Heart left ventricle (tissue), 16 donors: Measurements from ENCODE around the gene LCA5L. TPM values are rescaled to one million over a fixed set of nuclear protein-coding genes. Genes with fewer than 3 reads are reported as not detected.

Experiments used
- ATAC-seq, 4 donors: fragments of 200-7000 bp; cut with Tn5 transposase; one replicate each; pipeline ENCODE4 v1.9.1; 2020 to 2022; ENCODE audit warnings: moderate library complexity in 4 of 4, mild to moderate bottlenecking in 3 of 4, moderate number of reproducible peaks in 1 of 4
- DNase-seq, 5 donors: peaks; one replicate each; pipeline ENCODE4 v3.0.0-alpha.2; 2020
- H3K27ac ChIP-seq, 12 donors: fragments of 200-600 bp; sonication (generic) in 4 of 12; one replicate each; pipeline versions ENCODE4 v1.5.0 to v1.8.0; 2016 to 2022; ENCODE audit warnings: mild to moderate bottlenecking in 2 of 12
- H3K27me3 ChIP-seq, 9 donors: fragments of 200-600 bp; sonication (generic) in 2 of 9; one replicate each; pipeline versions ENCODE4 v1.5.1 to v1.8.0; 2016 to 2022; ENCODE audit warnings: mild to moderate bottlenecking in 3 of 9
- H3K36me3 ChIP-seq, 9 donors: fragments of 200-600 bp; sonication (generic) in 2 of 9; one replicate each; pipeline versions ENCODE4 v1.5.0 to v1.8.0; 2018 to 2022; ENCODE audit warnings: mild to moderate bottlenecking in 2 of 9
- H3K4me1 ChIP-seq, 12 donors: fragments of 200-600 bp; sonication (generic) in 4 of 12; one replicate each; pipeline versions ENCODE4 v1.5.0 to v1.8.0; 2016 to 2022; ENCODE audit warnings: mild to moderate bottlenecking in 3 of 12
- H3K4me3 ChIP-seq, 12 donors: fragments of 200-600 bp; sonication (generic) in 4 of 12; one replicate each; pipeline versions ENCODE4 v1.5.0 to v1.8.0; 2017 to 2022; ENCODE audit warnings: mild to moderate bottlenecking in 9 of 12, moderate library complexity in 4 of 12
- H3K9me3 ChIP-seq, 12 donors: fragments of 200-600 bp; sonication (generic) in 4 of 12; one replicate each; pipeline versions ENCODE4 v1.5.0 to v1.8.0; 2016 to 2022; ENCODE audit warnings: mild to moderate bottlenecking in 1 of 12
- CTCF ChIP-seq, 12 donors: fragments of 200-600 bp; sonication (generic) in 4 of 12; IDR thresholded peaks; one replicate each; pipeline versions ENCODE4 v1.5.0 to v1.8.0; 2018 to 2022; ENCODE audit warnings: antibody characterized with exemption in 12 of 12, mild to moderate bottlenecking in 5 of 12
- POLR2A ChIP-seq, 2 donors: fragments of 450-650 bp; IDR thresholded peaks; one replicate each; pipeline ENCODE4 v1.6.1; 2017; ENCODE audit warnings: antibody characterized with exemption in 2 of 2, mild to moderate bottlenecking in 2 of 2, moderate library complexity in 2 of 2
- WGBS, 4 donors: extraction: QIAGEN DNeasy Blood & Tissue Kit in 2 of 4; methylation state at CpG; one replicate each; pipeline versions ENCODE4 v1.1.5 to v1.1.7; 2013 to 2018; 5-methylcytosine and 5-hydroxymethylcytosine counted together
- intact Hi-C, 10 donors: fragments of 100-400 bp; cut with DNase I; formaldehyde crosslinking; loops; one replicate each; pipeline versions ENCODE4 v1.11.1 to v1.14.2; 2022
- microRNA-seq, 4 donors: library from miRNA; unstranded; fragments of <30 nt; microRNA quantifications; one replicate each; pipeline versions ENCODE4 to v1.2.0, GENCODE V29; 2017 to 2020
- polyA plus RNA-seq, 2 donors: library from polyadenylated mRNA; stranded (reverse); fragments of 200-250 nt; gene quantifications; one replicate each; pipeline ENCODE4 v1.2.3, GENCODE V29; 2013
- total RNA-seq, 9 donors: library from RNA; depleted of rRNA in 2 of 9; stranded (reverse); fragments of >200 nt in 2 of 9; fragmentation: NEBNext Ultra II Directional in 3 of 9; extraction: Animal tissue kit (Norgen Biotek cat#: 25700) in 3 of 9; gene quantifications; one replicate each; pipeline versions ENCODE4 v1.1.0 to v1.2.4, GENCODE V29; 2016 to 2023
- donor health status: ischemic (EF 13 %, LVEDD 7.1; RV severe dilation, severe dysfunction).
- donor health status: healthy with polysubstance abuse.
- donor health status: DM: no; HTN: yes; CAD: no.
- donor health status: DM: no; HTN: no; CAD: no.
- donor health status: ischemic (EF 25% LVEDD 6.9; RV normal size, moderate dysfunction).
- donor health status: ischemic (EF 25% LVEDD 5.7; RV mildly dilated, moderate dysfunction).
- donor health status: healthy.
- donor health status: DM: yes; HTN: yes; CAD: no.
- donor health status: ischemic (EF 35%, LVEDD 5.7; RV mildly dilated, moderate dysfunction).
- donor health status: nonischemic (EF 11% LVEDD 7.7; RV severe dilation, severe dysfunction).
- donor health status: DM: yes; HTN: yes; CAD: no.
- donor health status: PGD.
- donor health status: ischemic (EF 29% LVEDD 5.4; RV normal size, mild dysfunction).
- donor health status: nonischemic (EF 23%, LVEDD 6.1; RV moderate dilation, normal function).

Gene LCA5L
- total and polyA plus RNA-seq, 11 donors, result 0.65 to 1.5 (median 1.0) TPM; not detected in 2

- no peak for DNase-seq
- 82 to 86% (median 85%) methylated on average over 6 of the region's 6 CpGs for WGBS, 4 donors
Observed at GRCh38 chr21:39363607-39364555, 81.7 kb downstream of the LCA5L start.

GRCh38 chr21:39362733-39363132, 82.8 kb downstream of the LCA5L start:
- no peak overlapping the region for H3K27ac ChIP-seq
- WGBS, 4 donors, result 84 to 95% (median 92%) methylated on average over 3 of the region's 3 CpGs
- intact Hi-C loops, result no loop called here
- no peaks in the 10 kb centered on the region for H3K36me3 ChIP-seq
- no peak for ATAC-seq
- H3K4me1 ChIP-seq, result peaks cover 0 to 3% (median 0%) of the 10 kb centered on the region in 12 donors
- H3K4me3 ChIP-seq, result no peak overlapping the region
- TF ChIP-seq POLR2A (IDR thresholded peaks at IDR 0.05) (no peak), CTCF (IDR thresholded peaks at IDR 0.05) (no peak)
- H3K9me3 ChIP-seq, result no peaks in the 10 kb centered on the region
- DNase-seq, result no peak
- no peaks in the 10 kb centered on the region for H3K27me3 ChIP-seq

More at GRCh38 chr21:39363607-39364555, 81.7 kb downstream of the LCA5L start:
- peaks cover 0 to 3% (median 0%) of the 10 kb centered on the region in 12 donors for H3K4me1 ChIP-seq
- no peaks in the 10 kb centered on the region for H3K9me3 ChIP-seq
- no peak overlapping the region for H3K4me3 ChIP-seq
- no peak overlapping the region for H3K27ac ChIP-seq
- H3K27me3 ChIP-seq, result no peaks in the 10 kb centered on the region
- no peaks in the 10 kb centered on the region for H3K36me3 ChIP-seq
- no peak for ATAC-seq
- TF ChIP-seq POLR2A (IDR thresholded peaks at IDR 0.05), result no peak
- TF ChIP-seq CTCF (IDR thresholded peaks at IDR 0.05), result no peak
- intact Hi-C loops, result no loop called here

GRCh38 chr21:39359382-39359781, 86.2 kb downstream of the LCA5L start:
- no peak for ATAC-seq
- WGBS, 4 donors, result 68 to 84% (median 77%) methylated on average over 4 of the region's 4 CpGs
- intact Hi-C loops, result no loop called here

More at GRCh38 chr21:39359382-39359781, 86.2 kb downstream of the LCA5L start:
- Histone ChIP-seq H3K4me3 (no peak overlapping the region), H3K9me3 (no peaks in the 10 kb centered on the region), H3K4me1 (peaks cover 0 to 3% (median 0%) of the 10 kb centered on the region in 12 donors), H3K27ac (no peak overlapping the region), H3K36me3 (no peaks in the 10 kb centered on the region), H3K27me3 (no peaks in the 10 kb centered on the region)
- TF ChIP-seq POLR2A (IDR thresholded peaks at IDR 0.05) (no peak), CTCF (IDR thresholded peaks at IDR 0.05) (no peak)
- DNase-seq, result no peak

Small RNA genes within 50 kb of the gene (microRNA-seq; reads per million reads assigned to microRNA genes)
- gene MIR6508, result 0 to 0.64 (median 0.31) reads per million in 4 donors

Other genes starting within 250 kb of the LCA5L start
- 10 to 100 TPM; 29.0 to 44.5 (median 33.1) TPM for gene BRWD1, start 132.1 kb downstream of the LCA5L start, total RNA-seq
- gene BRWD1, start 132.1 kb downstream of the LCA5L start, polyA plus RNA-seq, result 10 to 100 TPM in 1 of 2 donors, 1 to 10 TPM in 1; 9.7 to 13.4 TPM
- 100 to 1,000 TPM in 1 of 9 donors, 10 to 100 TPM in 8; 35.9 to 108 (median 55.5) TPM for gene HMGN1, start 96.7 kb downstream of the LCA5L start, total RNA-seq
- 10 to 100 TPM; 37.0 to 39.0 TPM for gene HMGN1, start 96.7 kb downstream of the LCA5L start, polyA plus RNA-seq
- 100 to 1,000 TPM in 6 of 9 donors, 10 to 100 TPM in 3; 52.1 to 357 (median 115) TPM for gene SH3BGR, start 6.2 kb upstream of the LCA5L start, total RNA-seq
- 100 to 1,000 TPM; 152 to 193 TPM for gene SH3BGR, start 6.2 kb upstream of the LCA5L start, polyA plus RNA-seq
- gene B3GALT5, start 167.2 kb upstream of the LCA5L start, total RNA-seq, result under 1 TPM in 7 of 9 donors, not detected in 2; 0.02 to 0.71 (median 0.12) TPM
- gene B3GALT5, start 167.2 kb upstream of the LCA5L start, polyA plus RNA-seq, result under 1 TPM; 0.01 to 0.04 TPM